Raji (cell line): Measurements from ENCODE around the gene PARVB.

Experiments
- POLR2A ChIP-seq: IDR thresholded peaks from 2 replicates; pipeline ENCODE4 v1.6.1; 2011; ENCODE audit warnings: low read depth, low read length, control low read depth; ENCODE audit not compliant: insufficient read depth

PARVB gene

GRCh38 chr22:44084044-44084772 lies 60.1 kb downstream of the PARVB start:
- no peak for TF ChIP-seq POLR2A

DNA sequence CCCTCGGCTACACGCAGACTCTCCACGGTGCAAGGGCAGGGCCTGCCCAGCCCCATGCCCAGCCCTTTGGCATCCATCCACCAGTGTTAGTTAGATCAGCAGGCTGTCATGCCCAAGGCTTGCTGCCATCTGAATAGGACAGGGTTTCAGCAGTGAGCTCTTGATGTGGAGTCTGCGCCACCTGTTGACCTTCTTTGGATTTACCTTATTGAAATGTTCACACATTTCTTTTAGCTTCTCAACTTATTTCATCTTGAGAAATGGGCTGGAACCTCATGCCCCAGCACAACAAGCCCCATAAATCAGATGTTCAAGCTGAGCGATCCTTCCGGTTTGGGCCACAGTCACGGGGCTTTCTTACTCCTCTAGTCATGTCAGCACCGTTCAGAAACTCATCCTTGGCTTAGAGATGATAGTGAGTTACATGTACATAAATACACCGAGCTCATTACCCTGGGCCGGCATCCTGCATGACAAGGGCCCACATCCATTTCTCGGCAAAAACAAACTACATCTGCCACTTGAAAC lies 61.7 kb downstream of the PARVB start:
- TF ChIP-seq POLR2A: no peak

DNA sequence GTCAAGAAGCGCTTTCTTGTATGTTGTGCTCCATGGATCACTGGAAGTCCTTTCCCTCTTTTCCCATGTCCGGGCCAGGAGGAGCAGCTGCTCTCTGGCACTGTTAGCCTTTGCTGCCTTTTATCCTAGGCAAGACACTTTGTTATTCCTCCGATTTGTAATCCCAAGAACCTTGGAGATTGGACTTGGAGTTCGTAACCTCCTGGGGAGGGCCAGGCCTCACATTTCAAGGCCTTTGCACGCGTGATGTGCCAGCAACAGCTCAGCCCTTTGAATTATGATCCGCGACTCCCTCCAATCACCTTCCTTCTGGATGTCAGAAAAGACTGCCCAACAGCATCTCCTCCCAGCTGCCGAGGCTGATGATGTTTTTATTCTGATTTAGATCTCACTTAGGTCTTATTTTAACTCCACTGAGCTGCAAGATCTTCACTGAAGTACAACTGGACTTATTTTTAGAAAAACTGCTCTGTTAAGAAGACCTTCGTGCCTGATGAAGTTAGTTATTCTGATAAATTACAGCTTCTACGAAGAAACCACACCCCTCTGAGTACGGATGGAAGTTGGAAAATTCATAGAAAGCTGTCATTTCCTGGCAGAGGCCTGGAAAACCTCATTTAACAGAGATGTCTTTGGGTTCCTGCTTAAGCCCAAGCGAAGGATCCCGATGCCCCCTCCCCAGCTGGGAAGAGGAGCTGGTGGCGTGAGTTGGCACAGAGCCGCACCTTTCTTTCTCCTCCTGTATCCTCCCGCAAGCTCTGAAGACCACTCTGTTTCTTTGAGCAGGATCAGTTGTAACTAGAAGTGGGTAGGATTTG lies 62.4 kb downstream of the PARVB start:
- TF ChIP-seq POLR2A: no peak

DNA sequence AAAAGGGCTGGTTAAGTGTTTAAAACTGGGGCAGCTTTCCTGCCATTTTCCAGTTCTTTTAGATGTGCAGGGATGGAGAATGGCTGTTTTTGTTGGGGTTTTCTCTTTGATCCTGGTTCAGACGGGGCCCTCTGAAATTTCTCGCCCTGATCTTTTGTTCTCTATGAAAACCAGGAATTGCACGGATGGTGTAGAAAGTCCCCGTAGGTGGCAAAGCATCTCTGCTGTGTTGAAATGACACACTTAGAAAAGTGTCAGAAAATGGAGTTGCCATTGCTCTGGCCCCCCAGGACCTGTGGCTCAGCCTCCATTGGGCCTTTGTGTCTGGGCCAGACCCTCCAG lies 63.0 kb downstream of the PARVB start:
- TF ChIP-seq POLR2A: no peak

DNA sequence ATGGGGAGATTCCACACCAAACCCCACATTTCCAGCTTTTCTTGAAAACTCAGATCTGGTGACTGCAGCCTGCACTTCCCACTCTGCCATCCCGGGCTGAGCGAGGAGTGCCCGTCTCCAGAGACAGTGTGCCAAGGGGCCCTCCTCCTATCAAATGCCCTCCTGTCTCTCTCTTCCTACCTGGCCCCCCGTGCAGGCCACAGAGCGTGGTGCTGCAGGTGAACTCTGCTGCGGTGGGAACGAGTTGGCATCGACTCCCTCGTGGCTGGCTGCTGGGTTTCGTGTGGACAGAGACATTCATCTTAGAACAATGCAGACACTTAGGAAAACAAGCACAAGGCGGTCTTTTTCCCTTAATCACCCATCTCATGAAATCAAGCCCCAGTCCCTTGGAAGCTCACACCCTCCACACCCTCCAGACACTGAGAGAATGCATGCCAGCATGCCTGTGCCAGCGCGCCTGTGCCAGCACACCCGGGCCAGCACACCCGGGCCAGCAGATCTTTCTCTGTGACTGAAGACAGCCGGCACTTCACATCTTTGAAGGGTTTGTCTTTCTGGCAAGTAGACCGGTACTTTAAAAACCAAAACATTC lies 65.0 kb downstream of the PARVB start:
- no peak for TF ChIP-seq POLR2A

DNA sequence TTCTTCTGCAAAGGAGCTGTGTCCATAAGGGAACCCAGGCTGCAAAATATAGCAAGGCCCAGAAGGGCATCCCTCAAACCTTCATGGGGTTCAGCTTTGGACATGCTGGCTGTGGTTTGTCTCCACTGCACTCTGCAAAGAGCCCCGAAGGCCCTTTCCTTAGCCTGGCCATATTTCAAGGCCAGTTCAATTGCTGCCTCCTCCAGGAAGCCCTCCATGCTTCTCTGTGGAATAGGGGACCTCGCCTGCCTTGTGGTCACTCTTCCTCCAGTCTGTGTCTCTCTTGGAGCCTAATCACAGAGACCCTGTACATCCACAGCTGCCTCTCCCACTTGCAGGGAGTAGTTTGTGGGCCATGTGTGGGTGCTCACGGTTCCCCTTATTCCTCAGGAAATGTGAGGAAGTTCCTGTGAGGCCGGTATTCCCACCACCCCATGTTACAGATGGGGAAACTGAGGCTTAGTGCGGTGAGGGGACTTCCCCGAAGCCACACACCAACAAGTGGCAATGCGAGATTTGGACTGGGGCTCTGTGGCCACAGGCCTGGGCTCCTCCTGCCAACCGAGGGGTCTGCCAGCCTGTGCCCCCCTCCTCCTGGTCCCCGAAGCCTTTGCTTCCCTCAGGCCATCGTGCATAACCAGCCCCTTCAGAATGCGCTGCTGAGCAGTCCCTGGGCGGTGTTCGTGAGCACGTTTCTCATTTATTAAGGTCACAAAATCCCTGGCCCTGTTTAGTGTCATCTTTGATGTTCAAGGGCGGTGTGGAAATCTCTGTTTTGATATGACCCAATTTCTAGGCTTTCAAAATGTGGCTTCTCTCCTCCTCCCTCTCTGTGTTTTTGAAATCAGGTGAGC lies 65.8 kb downstream of the PARVB start:
- no peak for TF ChIP-seq POLR2A

DNA sequence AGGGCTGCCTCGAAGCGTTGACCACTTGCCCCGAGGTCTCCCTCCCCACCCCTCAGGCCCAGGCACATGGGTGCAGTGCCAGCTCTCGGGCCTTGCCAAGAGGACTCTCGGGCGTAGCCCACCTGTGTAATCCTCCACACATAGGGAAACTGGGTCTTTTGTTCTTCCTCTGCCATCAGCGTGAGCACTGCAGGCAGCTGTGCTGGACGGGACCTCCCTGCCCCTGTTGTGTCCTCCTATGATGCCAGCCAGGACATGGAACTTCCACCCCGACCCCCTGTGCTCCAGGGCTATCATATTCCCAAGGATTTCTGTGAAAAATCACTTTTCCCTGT lies 66.4 kb downstream of the PARVB start:
- no peak for TF ChIP-seq POLR2A

DNA sequence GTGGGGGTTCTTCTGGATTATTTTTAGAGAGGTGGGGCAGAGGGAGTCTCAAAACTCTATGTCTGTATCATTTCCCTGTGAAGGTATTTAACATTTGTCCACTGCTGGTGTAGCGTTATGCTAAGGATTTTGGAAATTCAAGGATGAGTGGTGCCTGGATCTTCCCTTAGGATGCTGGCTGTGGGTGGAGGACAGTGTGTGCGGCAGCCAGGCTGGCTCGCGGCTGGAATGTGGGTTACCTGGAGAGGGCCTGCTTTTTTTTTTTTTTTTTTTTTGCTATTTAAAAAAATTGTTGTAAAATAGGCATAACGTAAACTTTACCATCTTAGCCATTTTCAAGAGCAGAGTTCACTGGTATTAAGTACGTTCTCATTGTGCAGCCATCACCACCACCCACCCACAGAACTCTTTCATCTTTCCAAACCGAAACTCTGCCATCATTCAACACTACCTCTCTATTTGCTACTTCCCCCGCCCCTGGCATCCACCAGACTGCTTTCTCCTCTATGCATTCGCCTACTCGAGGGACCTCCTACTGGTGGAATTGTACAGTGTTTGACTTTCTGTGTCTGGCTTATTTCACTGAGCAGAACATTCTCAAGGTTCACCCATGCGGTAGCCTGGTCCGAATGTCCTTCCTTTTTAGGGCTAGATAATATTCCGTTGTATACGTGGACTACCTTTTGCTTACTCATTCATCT lies 67.1 kb downstream of the PARVB start:
- TF ChIP-seq POLR2A: no peak

DNA sequence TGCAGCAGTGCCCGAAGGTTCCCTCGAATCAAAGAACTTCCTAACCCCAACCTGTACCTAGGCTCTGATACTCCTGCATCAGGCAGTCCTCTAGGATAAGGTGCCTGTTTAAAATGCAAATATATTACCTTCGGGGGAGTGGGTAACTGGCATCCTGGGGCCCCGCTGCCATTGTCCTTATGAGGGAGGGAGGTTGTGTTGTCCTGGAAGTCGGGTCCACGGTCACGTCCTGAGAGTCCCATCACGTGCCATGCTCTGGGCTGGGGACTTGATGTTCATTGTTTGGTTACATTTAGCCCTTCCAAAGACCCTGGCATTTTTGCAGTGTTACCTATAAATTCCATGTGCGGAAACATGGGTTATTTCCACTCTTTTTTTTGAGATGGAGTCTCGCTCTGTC lies 67.6 kb downstream of the PARVB start:
- TF ChIP-seq POLR2A: no peak

- no peak for TF ChIP-seq POLR2A
These were observed 68.6 kb downstream of the PARVB start for GRCh38 chr22:44092636-44093220.

GRCh38 chr22:44093791-44094190 lies 69.7 kb downstream of the PARVB start:
- no peak for TF ChIP-seq POLR2A

- no peak for TF ChIP-seq POLR2A
These were observed 70.7 kb downstream of the PARVB start for GRCh38 chr22:44094751-44095302.

DNA sequence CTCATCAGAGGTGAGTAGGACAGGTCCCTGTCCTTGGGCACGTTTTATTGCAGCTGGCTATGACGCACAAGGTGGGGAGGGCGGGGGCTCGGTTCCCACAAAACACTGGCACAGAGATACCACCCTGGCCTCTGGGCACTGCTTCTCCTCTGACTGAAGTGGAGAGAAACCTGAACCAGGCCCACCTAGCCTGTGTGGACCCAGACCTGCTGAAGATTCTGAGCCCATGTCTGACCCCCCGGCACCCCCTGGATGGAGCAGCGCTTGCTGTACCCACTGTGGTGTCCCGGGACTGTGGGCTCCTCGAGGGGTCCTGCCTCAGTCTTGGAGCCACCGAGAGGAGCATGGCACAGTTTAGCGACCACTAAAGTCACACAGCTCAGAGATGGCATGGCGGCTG lies 72.6 kb downstream of the PARVB start:
- no peak for TF ChIP-seq POLR2A

GRCh38 chr22:44097263-44098020 lies 73.3 kb downstream of the PARVB start:
- no peak for TF ChIP-seq POLR2A
